Measurements from ENCODE around the gene ZNF101.
A peak's percentile ranks its signal among the peaks of the same experiment; 100 is the strongest.

ZNF101 gene

GRCh38 chr19:19642506-19643157 lies 26.0 kb upstream of the ZNF101 start:
- DNase-seq = peak; percentile 9

- peak; percentile 50 for DNase-seq
Measured at GRCh38 chr19:19643158-19644053, 25.2 kb upstream of the ZNF101 start, which contains the start of gene GMIP. Gene GMIP (minus strand): TSS chr19:19643657. CDS start chr19:19643529, 128 bp downstream.

GRCh38 chr19:19644054-19644388 lies 24.6 kb upstream of the ZNF101 start:
- no peak for DNase-seq

GRCh38 chr19:19645233-19645870 lies 23.3 kb upstream of the ZNF101 start:
- DNase-seq = no peak

- no peak for DNase-seq
Measured at GRCh38 chr19:19647037-19647835, 21.4 kb upstream of the ZNF101 start.

- DNase-seq = no peak
Measured at GRCh38 chr19:19649155-19649554, 19.5 kb upstream of the ZNF101 start.

GRCh38 chr19:19649580-19649995 lies 19.1 kb upstream of the ZNF101 start:
- DNase-seq = no peak

GRCh38 chr19:19650331-19650730 lies 18.3 kb upstream of the ZNF101 start:
- no peak for DNase-seq

- no peak for DNase-seq
Measured at GRCh38 chr19:19651076-19651475, 17.6 kb upstream of the ZNF101 start.

- no peak for DNase-seq
Measured at GRCh38 chr19:19652482-19653295, 15.9 kb upstream of the ZNF101 start.

- no peak for DNase-seq
Measured at GRCh38 chr19:19653597-19654147, 15.0 kb upstream of the ZNF101 start.

- no peak for DNase-seq
Measured at GRCh38 chr19:19654441-19654840, 14.2 kb upstream of the ZNF101 start.

GRCh38 chr19:19655051-19655594 lies 13.5 kb upstream of the ZNF101 start:
- no peak for DNase-seq

- DNase-seq = no peak
Measured at GRCh38 chr19:19655641-19656343, 12.8 kb upstream of the ZNF101 start.

- no peak for DNase-seq
Measured at GRCh38 chr19:19656451-19657396, 11.9 kb upstream of the ZNF101 start.

GRCh38 chr19:19657397-19657783 lies 11.2 kb upstream of the ZNF101 start:
- no peak for DNase-seq

- no peak for DNase-seq
Measured at GRCh38 chr19:19659646-19660245, 8.9 kb upstream of the ZNF101 start.

- no peak for DNase-seq
Measured at GRCh38 chr19:19661141-19661674, 7.4 kb upstream of the ZNF101 start.
